ENCODE data around the gene TRIM15.
"Not testable (repeated sequence)": the region's sequence is repeated elsewhere in the genome, so short reads cannot be mapped to it uniquely, and the experiment has no call there.

TRIM15 gene

GRCh38 chr6:30163090-30163917 lies at the start of gene TRIM15:
Gene TRIM15, plus strand, starts transcription at chr6:30163546. Its CDS starts 139 bp downstream, at chr6:30163685.
- TF ChIP-seq CTCF (IDR thresholded peaks at IDR 0.05; ENCODE audit: control insufficient read depth, extremely low read depth, insufficient read depth) = no peak
- no peak within 1 kb of the TSS for H3K4me3 ChIP-seq (ENCODE audit: low read depth, low read length)

GRCh38 chr6:30113841-30114240 lies 49.5 kb upstream of the TRIM15 start:
- no peak for DNase-seq (ENCODE audit: low read depth)
- H3K4me3 ChIP-seq (ENCODE audit: low read depth, low read length) = no peak overlapping the region

More at GRCh38 chr6:30163090-30163917, at the start of gene TRIM15:
- no peak for DNase-seq (ENCODE audit: low read depth)

GRCh38 chr6:30116724-30117123 lies 46.6 kb upstream of the TRIM15 start:
- no peak for DNase-seq (ENCODE audit: low read depth)
- H3K4me3 ChIP-seq (ENCODE audit: low read depth, low read length) = no peak overlapping the region
- TF ChIP-seq CTCF (IDR thresholded peaks at IDR 0.05; ENCODE audit: control insufficient read depth, extremely low read depth, insufficient read depth) = no peak

More at GRCh38 chr6:30113841-30114240, 49.5 kb upstream of the TRIM15 start:
- no peak for TF ChIP-seq CTCF (IDR thresholded peaks at IDR 0.05; ENCODE audit: control insufficient read depth, extremely low read depth, insufficient read depth)

- not testable (repeated sequence) for H3K4me3 ChIP-seq (ENCODE audit: low read depth, low read length); DNase-seq (ENCODE audit: low read depth)
These were observed 44.7 kb upstream of the TRIM15 start for GRCh38 chr6:30118691-30119090.

GRCh38 chr6:30121446-30122366 lies 41.6 kb upstream of the TRIM15 start:
- DNase-seq (ENCODE audit: low read depth) = no peak
- no peak overlapping the region for H3K4me3 ChIP-seq (ENCODE audit: low read depth, low read length)

GRCh38 chr6:30122515-30122914 lies 40.8 kb upstream of the TRIM15 start:
- DNase-seq (ENCODE audit: low read depth) = no peak

More at GRCh38 chr6:30121446-30122366, 41.6 kb upstream of the TRIM15 start:
- no peak for TF ChIP-seq CTCF (IDR thresholded peaks at IDR 0.05; ENCODE audit: control insufficient read depth, extremely low read depth, insufficient read depth)

More at GRCh38 chr6:30122515-30122914, 40.8 kb upstream of the TRIM15 start:
- H3K4me3 ChIP-seq (ENCODE audit: low read depth, low read length) = no peak overlapping the region
- no peak for TF ChIP-seq CTCF (IDR thresholded peaks at IDR 0.05; ENCODE audit: control insufficient read depth, extremely low read depth, insufficient read depth)

Data from LNCaP clone FGC (cell line).